ENCODE measurements around the gene UFD1.

The UFD1 gene

GRCh38 chr22:19430890-19431541 lies 48.0 kb downstream of the UFD1 start:
- peak overlapping the region; percentile 85 for H3K4me3 ChIP-seq (ENCODE audit: low read depth, low read length)

- peak overlapping the region; percentile 85 for H3K4me3 ChIP-seq (ENCODE audit: low read depth, low read length)
Observed at GRCh38 chr22:19429950-19430889, 48.8 kb downstream of the UFD1 start.

- H3K4me3 ChIP-seq (ENCODE audit: low read depth, low read length) = no peak overlapping the region
Observed at GRCh38 chr22:19424186-19424500, 54.9 kb downstream of the UFD1 start.

GRCh38 chr22:19422440-19423301 lies 56.3 kb downstream of the UFD1 start:
- no peak overlapping the region for H3K4me3 ChIP-seq (ENCODE audit: low read depth, low read length)

- no peak overlapping the region for H3K4me3 ChIP-seq (ENCODE audit: low read depth, low read length)
Observed at GRCh38 chr22:19420321-19420720, 58.7 kb downstream of the UFD1 start.

- H3K4me3 ChIP-seq (ENCODE audit: low read depth, low read length) = no peak overlapping the region
Observed at GRCh38 chr22:19419464-19420178, 59.4 kb downstream of the UFD1 start.

GRCh38 chr22:19419086-19419463 lies 59.9 kb downstream of the UFD1 start:
- H3K4me3 ChIP-seq (ENCODE audit: low read depth, low read length) = no peak overlapping the region

- H3K4me3 ChIP-seq (ENCODE audit: low read depth, low read length) = no peak overlapping the region
Observed at GRCh38 chr22:19412923-19413322, 66.1 kb downstream of the UFD1 start.

- no peak overlapping the region for H3K4me3 ChIP-seq (ENCODE audit: low read depth, low read length)
Observed at GRCh38 chr22:19412478-19412877, 66.5 kb downstream of the UFD1 start.

- H3K4me3 ChIP-seq (ENCODE audit: low read depth, low read length) = no peak overlapping the region
Observed at GRCh38 chr22:19411690-19412045, 67.3 kb downstream of the UFD1 start.

GRCh38 chr22:19410941-19411689 lies 67.9 kb downstream of the UFD1 start:
- H3K4me3 ChIP-seq (ENCODE audit: low read depth, low read length) = no peak overlapping the region

GRCh38 chr22:19407649-19408606 lies 71.1 kb downstream of the UFD1 start:
- H3K4me3 ChIP-seq (ENCODE audit: low read depth, low read length) = no peak overlapping the region

- no peak overlapping the region for H3K4me3 ChIP-seq (ENCODE audit: low read depth, low read length)
Observed at GRCh38 chr22:19406846-19407245, 72.1 kb downstream of the UFD1 start.

- no peak overlapping the region for H3K4me3 ChIP-seq (ENCODE audit: low read depth, low read length)
Observed at GRCh38 chr22:19406281-19406811, 72.6 kb downstream of the UFD1 start.

GRCh38 chr22:19405652-19406051 lies 73.3 kb downstream of the UFD1 start:
- H3K4me3 ChIP-seq (ENCODE audit: low read depth, low read length) = no peak overlapping the region

GRCh38 chr22:19405133-19405532 lies 73.9 kb downstream of the UFD1 start:
- H3K4me3 ChIP-seq (ENCODE audit: low read depth, low read length) = no peak overlapping the region

- H3K4me3 ChIP-seq (ENCODE audit: low read depth, low read length) = no peak overlapping the region
Observed at GRCh38 chr22:19404676-19405075, 74.3 kb downstream of the UFD1 start.

- H3K4me3 ChIP-seq (ENCODE audit: low read depth, low read length) = no peak overlapping the region
Observed at GRCh38 chr22:19402642-19403191, 76.3 kb downstream of the UFD1 start.

GRCh38 chr22:19401483-19401882 lies 77.5 kb downstream of the UFD1 start:
- no peak overlapping the region for H3K4me3 ChIP-seq (ENCODE audit: low read depth, low read length)

Measured in iPS-11a (cell line).